Measurements from ENCODE around the gene ANTXR2. TPM values are rescaled to one million over a fixed set of nuclear protein-coding genes. Genes with fewer than 3 reads are reported as not detected.

ANTXR2 gene
- total RNA-seq, 1 experiment from 2014 or later, result 10.0 TPM

- DNase-seq (ENCODE audit: low read depth), result no peak
Measured at GRCh38 chr4:79869597-79870237, 203.3 kb downstream of the ANTXR2 start.

DNA sequence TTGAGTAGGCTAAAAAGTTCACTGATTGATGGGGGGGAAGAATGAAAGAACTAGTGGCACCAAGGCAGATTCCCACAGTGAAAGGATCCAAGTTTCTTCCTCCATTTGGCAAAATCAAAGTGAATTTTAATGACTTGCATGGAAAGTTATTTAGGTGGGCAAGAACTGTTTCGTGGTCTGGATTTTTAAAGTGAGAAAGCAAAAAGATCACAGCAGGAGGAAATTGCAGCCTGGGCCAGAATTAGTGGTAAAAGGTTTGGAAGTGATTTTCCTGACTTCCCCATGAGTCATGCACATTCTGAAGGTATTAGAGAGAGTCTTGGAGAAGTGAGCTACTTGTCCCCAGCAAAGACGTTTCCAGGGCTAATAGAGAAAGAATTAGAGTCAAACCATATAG is 207.8 kb downstream of the ANTXR2 start:
- peak; percentile 33 for DNase-seq (ENCODE audit: low read depth)

- DNase-seq (ENCODE audit: low read depth), result no peak
Measured at GRCh38 chr4:79864500-79865200, 208.4 kb downstream of the ANTXR2 start.

- DNase-seq (ENCODE audit: low read depth), result no peak
Measured at GRCh38 chr4:79863333-79863732, 209.7 kb downstream of the ANTXR2 start.

DNA sequence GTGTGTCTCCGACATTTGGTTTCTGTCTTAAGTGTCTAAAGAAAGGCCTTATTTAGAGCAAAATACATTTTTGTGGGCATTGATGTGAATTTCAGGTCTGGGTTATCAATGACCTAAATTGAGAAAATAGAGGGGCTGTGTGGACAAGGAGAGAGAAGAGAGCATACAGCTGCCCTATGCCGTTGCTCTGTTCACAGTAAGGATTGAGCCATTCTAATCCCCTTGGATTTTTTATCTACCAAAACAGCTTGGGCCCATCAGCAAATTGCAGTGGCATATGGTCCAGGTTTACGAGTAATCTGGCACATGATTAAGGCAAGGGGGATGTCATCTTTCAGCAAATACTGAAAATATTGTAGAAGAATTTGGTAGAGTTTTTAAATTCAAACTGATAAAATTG is 210.2 kb downstream of the ANTXR2 start:
- DNase-seq (ENCODE audit: low read depth), result no peak

GRCh38 chr4:79857811-79858210 is 215.2 kb downstream of the ANTXR2 start:
- no peak for DNase-seq (ENCODE audit: low read depth)

GRCh38 chr4:79856196-79856595 is 216.8 kb downstream of the ANTXR2 start:
- DNase-seq (ENCODE audit: low read depth), result no peak

GRCh38 chr4:79854856-79855502 is 218.1 kb downstream of the ANTXR2 start:
- no peak for DNase-seq (ENCODE audit: low read depth)

DNA sequence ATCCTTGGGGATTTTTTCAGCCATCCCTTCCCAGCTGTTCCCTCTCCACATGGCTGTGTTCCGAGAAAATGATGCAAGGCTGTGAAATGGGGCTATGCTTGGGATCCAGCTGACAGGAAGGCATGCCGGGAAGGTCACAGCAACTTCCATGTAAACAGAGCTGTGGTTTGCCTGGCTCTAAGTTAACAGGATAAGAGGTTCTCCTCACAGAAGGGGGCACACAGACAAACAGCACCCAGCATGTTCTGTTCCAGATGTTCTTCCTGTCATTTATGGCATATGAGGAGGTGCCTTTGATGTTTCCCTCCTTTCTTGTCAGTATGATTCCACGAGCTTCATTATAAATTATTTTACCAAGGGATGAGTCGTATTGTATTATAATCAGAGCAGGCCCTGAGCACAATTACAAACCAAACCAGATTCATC is 220.7 kb downstream of the ANTXR2 start:
- peak; percentile 18 for DNase-seq (ENCODE audit: low read depth)

GRCh38 chr4:79851625-79852304 is 221.3 kb downstream of the ANTXR2 start:
- no peak for DNase-seq (ENCODE audit: low read depth)

Other genes with a start within 250 kb of the ANTXR2 start
- 0.69 and 1.1 TPM in 2 replicates for gene PRDM8, start 124.3 kb upstream of the ANTXR2 start, total RNA-seq (2014; rRNA removed; shearing (Covaris generic))
- 0.23 and 0.42 TPM in 2 replicates for gene FGF5, start 193.4 kb upstream of the ANTXR2 start, total RNA-seq (2014; rRNA removed; shearing (Covaris generic))